VCaP (cell line): ENCODE results near the gene CPSF6.
"Not testable (repeated sequence)": the region's sequence is repeated elsewhere in the genome, so short reads cannot be mapped to it uniquely, and the experiment has no call there.

Experiments
- H3K27ac ChIP-seq: fragments of 450-650 bp; 2 replicates; pipeline ENCODE4 v1.5.1; 2017
- TF ChIP-seq, protein P1 (sequence below): fragments of 450-650 bp; conservative IDR thresholded peaks from 2 replicates; pipeline ENCODE4 v1.5.1; 2017; ENCODE audit warnings: mild to moderate bottlenecking, moderate library complexity

The CPSF6 gene, protein sequence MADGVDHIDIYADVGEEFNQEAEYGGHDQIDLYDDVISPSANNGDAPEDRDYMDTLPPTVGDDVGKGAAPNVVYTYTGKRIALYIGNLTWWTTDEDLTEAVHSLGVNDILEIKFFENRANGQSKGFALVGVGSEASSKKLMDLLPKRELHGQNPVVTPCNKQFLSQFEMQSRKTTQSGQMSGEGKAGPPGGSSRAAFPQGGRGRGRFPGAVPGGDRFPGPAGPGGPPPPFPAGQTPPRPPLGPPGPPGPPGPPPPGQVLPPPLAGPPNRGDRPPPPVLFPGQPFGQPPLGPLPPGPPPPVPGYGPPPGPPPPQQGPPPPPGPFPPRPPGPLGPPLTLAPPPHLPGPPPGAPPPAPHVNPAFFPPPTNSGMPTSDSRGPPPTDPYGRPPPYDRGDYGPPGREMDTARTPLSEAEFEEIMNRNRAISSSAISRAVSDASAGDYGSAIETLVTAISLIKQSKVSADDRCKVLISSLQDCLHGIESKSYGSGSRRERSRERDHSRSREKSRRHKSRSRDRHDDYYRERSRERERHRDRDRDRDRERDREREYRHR

GRCh38 chr12:69239352-69239921 lies at the start of gene CPSF6:
TSS of gene CPSF6 (plus strand) at chr12:69239569. CDS start at chr12:69239647, 78 bp downstream.
- TF ChIP-seq, protein P1, sequence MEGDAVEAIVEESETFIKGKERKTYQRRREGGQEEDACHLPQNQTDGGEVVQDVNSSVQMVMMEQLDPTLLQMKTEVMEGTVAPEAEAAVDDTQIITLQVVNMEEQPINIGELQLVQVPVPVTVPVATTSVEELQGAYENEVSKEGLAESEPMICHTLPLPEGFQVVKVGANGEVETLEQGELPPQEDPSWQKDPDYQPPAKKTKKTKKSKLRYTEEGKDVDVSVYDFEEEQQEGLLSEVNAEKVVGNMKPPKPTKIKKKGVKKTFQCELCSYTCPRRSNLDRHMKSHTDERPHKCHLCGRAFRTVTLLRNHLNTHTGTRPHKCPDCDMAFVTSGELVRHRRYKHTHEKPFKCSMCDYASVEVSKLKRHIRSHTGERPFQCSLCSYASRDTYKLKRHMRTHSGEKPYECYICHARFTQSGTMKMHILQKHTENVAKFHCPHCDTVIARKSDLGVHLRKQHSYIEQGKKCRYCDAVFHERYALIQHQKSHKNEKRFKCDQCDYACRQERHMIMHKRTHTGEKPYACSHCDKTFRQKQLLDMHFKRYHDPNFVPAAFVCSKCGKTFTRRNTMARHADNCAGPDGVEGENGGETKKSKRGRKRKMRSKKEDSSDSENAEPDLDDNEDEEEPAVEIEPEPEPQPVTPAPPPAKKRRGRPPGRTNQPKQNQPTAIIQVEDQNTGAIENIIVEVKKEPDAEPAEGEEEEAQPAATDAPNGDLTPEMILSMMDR, result no peak
- H3K27ac ChIP-seq, result peak within 1 kb of the TSS; percentile 98

DNA sequence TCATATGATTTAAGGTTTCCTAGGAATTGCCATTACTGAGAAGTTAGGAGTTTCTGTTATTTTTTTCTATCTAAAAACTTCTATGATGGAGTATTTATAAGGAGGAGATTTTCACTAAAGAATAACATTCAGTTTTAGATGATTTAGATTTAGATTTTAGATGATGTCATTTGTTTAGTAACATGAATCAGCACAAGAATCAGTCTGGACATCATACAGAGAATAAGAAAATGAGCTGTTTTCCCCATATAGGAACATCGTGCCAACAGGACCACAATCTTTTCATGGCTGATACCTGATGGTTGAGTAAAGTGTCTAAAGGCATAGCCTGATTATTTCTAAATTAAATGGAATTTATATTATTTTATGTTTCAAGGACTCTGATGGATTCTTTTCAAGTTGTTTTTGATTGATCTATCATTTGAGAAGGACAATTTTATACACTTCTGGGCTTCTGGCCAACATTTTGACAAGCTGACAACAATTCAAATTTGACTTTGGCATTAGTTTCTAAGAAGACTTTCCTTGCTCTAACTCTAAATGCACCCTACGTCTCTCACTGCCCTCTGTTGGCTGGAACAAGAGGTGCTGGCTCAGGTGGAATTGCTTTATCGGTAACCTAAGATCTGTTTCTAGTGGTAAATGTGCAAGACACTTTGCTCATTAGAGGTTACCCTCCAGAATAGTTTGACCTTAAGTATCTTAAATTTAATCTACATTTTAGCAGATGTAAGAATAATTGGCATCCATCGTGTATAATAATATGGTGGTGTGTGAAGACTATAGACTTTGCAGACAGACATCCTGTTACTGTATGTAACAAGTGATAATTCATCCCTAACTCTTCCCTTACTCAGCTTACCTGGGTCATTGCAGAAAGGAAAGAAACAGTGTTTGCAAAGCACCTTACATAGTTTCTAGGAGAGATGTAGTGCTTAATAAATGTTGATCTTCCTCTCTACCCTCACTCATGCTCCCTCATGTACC lies 42.8 kb upstream of the CPSF6 start:
- H3K27ac ChIP-seq, result no peak overlapping the region
- TF ChIP-seq, protein P1, result peak; percentile 83

- not testable (repeated sequence) for H3K27ac ChIP-seq
Observed at GRCh38 chr12:69199976-69200375, 39.4 kb upstream of the CPSF6 start.

DNA sequence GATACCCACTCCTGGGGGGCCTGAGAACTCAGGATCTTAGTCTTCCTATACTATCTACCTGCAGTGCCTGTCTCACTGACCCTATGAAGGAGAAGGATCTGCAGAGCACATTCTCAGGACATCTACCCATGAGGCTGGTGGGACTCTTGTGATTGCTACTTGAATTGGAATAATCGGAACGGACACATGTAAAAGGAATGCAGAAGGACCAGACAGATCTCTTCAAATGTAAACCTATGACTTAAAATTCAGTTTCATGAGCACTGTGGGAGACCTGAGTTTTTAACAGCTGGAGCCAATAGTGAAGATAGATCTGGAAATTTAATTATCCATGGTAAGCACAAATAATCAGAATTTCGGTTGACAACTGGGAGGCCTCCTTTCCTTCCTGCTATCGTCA lies 35.2 kb upstream of the CPSF6 start:
- no peak overlapping the region for H3K27ac ChIP-seq
- TF ChIP-seq, protein P1, result no peak

- TF ChIP-seq, protein P1, result no peak
- no peak overlapping the region for H3K27ac ChIP-seq
Observed at GRCh38 chr12:69210661-69211060, 28.7 kb upstream of the CPSF6 start.

GRCh38 chr12:69211160-69211559 lies 28.2 kb upstream of the CPSF6 start:
- no peak overlapping the region for H3K27ac ChIP-seq
- TF ChIP-seq, protein P1, result no peak

DNA sequence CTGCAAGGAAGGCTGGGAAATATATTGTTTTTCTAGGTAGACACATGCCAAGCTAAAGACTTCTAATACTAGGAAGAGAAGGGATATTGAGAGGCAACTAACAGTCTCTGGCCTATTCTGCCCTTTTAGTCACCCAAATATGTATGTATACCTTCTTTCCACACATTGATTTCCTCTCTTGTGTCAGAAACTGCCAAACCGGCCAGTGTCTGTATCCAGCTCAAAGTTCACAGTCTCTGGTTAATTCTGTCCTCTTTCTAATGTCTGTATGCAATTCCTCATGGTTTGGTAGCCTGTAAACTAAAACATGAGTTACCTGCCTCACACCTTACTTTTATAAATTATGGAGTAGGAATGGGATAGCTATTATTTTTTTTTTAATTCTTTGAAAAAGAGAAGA lies 25.2 kb upstream of the CPSF6 start:
- TF ChIP-seq, protein P1, result no peak

More for the DNA sequence above, 25.2 kb upstream of the CPSF6 start:
- H3K27ac ChIP-seq, result no peak overlapping the region
